ENCODE data around the gene CLPX. TPM values are rescaled to one million over a fixed set of nuclear protein-coding genes. Genes with fewer than 3 reads are reported as not detected.

The CLPX gene
- total RNA-seq, 4 donors from 2014 or later, result 51.0 to 57.4 (median 54.1) TPM

DNA sequence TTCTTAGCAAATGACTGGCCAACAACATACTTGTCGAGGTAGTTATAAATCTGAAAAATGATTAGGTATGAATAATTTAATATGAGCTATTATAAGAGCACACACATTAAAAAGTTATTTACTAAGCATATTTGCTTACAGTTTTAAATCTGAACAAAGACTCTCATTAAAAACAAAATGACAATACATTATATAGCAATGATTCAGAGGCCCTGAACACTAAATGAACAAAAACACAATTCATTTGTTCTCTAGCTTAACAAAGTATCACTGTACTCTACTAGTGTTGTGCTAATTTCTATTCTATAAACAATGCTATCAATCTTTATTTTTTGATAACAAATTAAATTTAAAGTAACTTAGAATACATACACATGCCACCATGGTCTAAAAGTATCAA is 21.0 kb downstream of the CLPX start:
- no peak overlapping the region for H3K27ac ChIP-seq
- no peaks in the 10 kb centered on the region for H3K4me1 ChIP-seq
- 67 to 71% methylated on average over 1 of the region's 1 CpG for WGBS, 2 donors
- H3K9me3 ChIP-seq, result no peaks in the 10 kb centered on the region
- peaks cover 0 to 89% (median 7%) of the 10 kb centered on the region in 3 donors for H3K36me3 ChIP-seq
- no peak overlapping the region for H3K4me3 ChIP-seq
- no peak for DNase-seq
- intact Hi-C loops (cut with DNase I), result no loop called here
- TF ChIP-seq POLR2A (IDR thresholded peaks at IDR 0.05), result no peak
- TF ChIP-seq, protein P1, sequence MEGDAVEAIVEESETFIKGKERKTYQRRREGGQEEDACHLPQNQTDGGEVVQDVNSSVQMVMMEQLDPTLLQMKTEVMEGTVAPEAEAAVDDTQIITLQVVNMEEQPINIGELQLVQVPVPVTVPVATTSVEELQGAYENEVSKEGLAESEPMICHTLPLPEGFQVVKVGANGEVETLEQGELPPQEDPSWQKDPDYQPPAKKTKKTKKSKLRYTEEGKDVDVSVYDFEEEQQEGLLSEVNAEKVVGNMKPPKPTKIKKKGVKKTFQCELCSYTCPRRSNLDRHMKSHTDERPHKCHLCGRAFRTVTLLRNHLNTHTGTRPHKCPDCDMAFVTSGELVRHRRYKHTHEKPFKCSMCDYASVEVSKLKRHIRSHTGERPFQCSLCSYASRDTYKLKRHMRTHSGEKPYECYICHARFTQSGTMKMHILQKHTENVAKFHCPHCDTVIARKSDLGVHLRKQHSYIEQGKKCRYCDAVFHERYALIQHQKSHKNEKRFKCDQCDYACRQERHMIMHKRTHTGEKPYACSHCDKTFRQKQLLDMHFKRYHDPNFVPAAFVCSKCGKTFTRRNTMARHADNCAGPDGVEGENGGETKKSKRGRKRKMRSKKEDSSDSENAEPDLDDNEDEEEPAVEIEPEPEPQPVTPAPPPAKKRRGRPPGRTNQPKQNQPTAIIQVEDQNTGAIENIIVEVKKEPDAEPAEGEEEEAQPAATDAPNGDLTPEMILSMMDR (IDR thresholded peaks at IDR 0.05), result no peak
- no peaks in the 10 kb centered on the region for H3K27me3 ChIP-seq

DNA sequence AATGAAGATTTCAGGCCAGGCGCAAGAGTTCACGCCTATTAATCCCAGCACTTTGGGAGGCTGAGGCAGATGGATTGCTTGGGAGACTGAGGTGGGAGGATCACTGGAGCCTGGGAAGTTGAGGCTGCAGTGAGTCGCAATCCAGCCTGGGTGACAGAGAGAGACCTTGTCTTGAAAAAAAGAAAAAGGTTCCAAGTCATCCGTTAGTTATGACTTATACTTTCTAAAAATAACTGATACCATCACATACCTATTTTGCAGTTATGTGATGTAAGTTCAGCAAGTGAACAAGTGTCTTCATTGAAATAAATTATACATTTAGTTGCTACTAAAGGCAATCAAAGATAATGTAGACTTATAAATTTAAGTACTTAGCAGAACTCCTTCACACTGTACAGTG is 22.1 kb downstream of the CLPX start:
- peaks cover 0 to 92% (median 9%) of the 10 kb centered on the region in 3 donors for H3K36me3 ChIP-seq
- WGBS, 2 donors, result 86 to 89% methylated on average over 4 of the region's 4 CpGs
- intact Hi-C loops (cut with DNase I), result no loop called here

DNA sequence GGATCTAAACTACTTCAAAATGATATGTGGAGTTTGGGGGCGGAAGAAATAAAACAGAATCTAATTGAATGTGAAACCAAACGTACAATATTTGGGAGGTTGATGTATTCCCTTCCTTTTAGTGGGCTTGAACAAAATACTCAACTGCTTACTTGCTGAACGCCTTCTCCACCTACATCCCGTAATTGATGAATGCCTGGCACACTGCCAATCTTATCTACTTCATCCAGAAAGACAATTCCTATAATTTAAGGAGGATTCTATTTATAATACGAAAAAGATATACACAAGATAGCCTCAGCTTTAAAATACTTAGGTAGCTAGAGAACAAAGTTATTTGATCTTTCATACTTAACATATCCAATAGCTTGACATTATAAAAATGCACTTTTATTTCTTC is 28.4 kb downstream of the CLPX start:
- no peaks in the 10 kb centered on the region for H3K4me1 ChIP-seq
- H3K36me3 ChIP-seq, result peaks cover 6 to 99% (median 46%) of the 10 kb centered on the region in 3 donors
- intact Hi-C loops (cut with DNase I), result no loop called here
- no peak overlapping the region for H3K4me3 ChIP-seq
- no peaks in the 10 kb centered on the region for H3K9me3 ChIP-seq
- DNase-seq, result no peak
- WGBS, 2 donors, result 63 to 68% methylated on average over 5 of the region's 5 CpGs
- H3K27me3 ChIP-seq, result no peaks in the 10 kb centered on the region
- no peak overlapping the region for H3K27ac ChIP-seq
- TF ChIP-seq POLR2A (IDR thresholded peaks at IDR 0.05), result no peak
- TF ChIP-seq, protein P1 (IDR thresholded peaks at IDR 0.05), result no peak

More for the DNA sequence above, 22.1 kb downstream of the CLPX start:
- TF ChIP-seq, protein P1 (IDR thresholded peaks at IDR 0.05), result no peak
- TF ChIP-seq POLR2A (IDR thresholded peaks at IDR 0.05), result no peak
- Histone ChIP-seq H3K27me3 (no peaks in the 10 kb centered on the region), H3K27ac (no peak overlapping the region), H3K4me3 (no peak overlapping the region), H3K9me3 (no peaks in the 10 kb centered on the region), H3K4me1 (no peaks in the 10 kb centered on the region)
- DNase-seq, result no peak

DNA sequence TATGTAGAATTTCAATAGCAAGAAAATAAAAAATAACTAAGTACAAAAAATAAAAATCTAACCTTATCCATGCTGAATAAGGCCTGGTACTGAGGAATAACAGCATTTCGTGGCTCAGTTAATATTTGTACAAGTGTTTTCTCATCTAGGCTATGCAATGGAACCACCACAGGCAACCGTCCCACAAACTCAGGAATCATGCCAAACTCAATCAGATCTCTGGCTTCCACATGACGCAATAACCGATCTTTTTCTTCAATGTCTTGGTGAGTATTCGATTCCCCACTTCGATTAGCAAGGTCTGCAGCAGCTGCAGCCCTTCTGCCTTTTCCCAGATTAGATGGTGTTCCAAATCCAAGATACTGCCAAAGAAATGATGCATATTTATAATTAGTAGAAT is 30.4 kb downstream of the CLPX start:
- H3K27ac ChIP-seq, result no peak overlapping the region
- WGBS, 2 donors, result 86 to 87% methylated on average over 6 of the region's 6 CpGs

DNA sequence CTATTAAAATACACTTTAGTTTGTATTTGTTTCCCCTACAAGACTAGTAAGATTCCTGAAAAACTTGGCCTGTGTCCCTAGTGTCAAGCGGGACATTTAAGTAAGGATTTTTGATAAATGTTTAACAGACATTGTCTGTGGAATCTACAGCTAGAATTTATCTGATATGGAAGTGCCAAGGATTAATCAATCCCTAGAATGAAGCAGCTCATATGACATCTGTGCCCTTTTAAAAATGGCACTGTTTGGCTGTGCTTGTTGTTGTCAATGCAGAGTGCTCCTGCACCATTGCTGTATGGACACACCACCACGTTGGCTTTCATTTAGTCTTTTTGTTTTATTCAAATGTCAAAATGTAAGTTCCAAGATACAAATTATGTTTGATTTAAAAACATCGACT is 37.2 kb downstream of the CLPX start:
- Histone ChIP-seq H3K4me3 (no peak overlapping the region), H3K4me1 (no peaks in the 10 kb centered on the region), H3K27me3 (no peaks in the 10 kb centered on the region), H3K27ac (no peak overlapping the region), H3K9me3 (no peaks in the 10 kb centered on the region), H3K36me3 (peaks cover 0 to 74% (median 15%) of the 10 kb centered on the region in 3 donors)
- TF ChIP-seq, protein P1 (IDR thresholded peaks at IDR 0.05), result no peak
- no peak for TF ChIP-seq POLR2A (IDR thresholded peaks at IDR 0.05)
- intact Hi-C loops (cut with DNase I), result no loop called here
- 69 to 70% methylated on average over 3 of the region's 3 CpGs for WGBS, 2 donors
- DNase-seq, result no peak

More for the DNA sequence above, 30.4 kb downstream of the CLPX start:
- H3K4me1 ChIP-seq, result no peaks in the 10 kb centered on the region
- H3K36me3 ChIP-seq, result peaks cover 6 to 100% (median 52%) of the 10 kb centered on the region in 3 donors
- intact Hi-C loops (cut with DNase I), result no loop called here
- H3K9me3 ChIP-seq, result no peaks in the 10 kb centered on the region
- H3K4me3 ChIP-seq, result no peak overlapping the region
- H3K27me3 ChIP-seq, result no peaks in the 10 kb centered on the region
- DNase-seq, result no peak
- no peak for TF ChIP-seq POLR2A (IDR thresholded peaks at IDR 0.05)
- TF ChIP-seq, protein P1 (IDR thresholded peaks at IDR 0.05), result no peak
